ENCODE data around the gene ESYT2. TPM values are rescaled to one million over a fixed set of nuclear protein-coding genes. Genes with fewer than 3 reads are reported as not detected.

ESYT2 gene
- total and polyA plus RNA-seq, 9 of the 15 experiments (the other 6 are each of a cell fraction or from before 2014, with no cell fraction given), result 5.8 to 86.9 (median 64.7) TPM

DNA sequence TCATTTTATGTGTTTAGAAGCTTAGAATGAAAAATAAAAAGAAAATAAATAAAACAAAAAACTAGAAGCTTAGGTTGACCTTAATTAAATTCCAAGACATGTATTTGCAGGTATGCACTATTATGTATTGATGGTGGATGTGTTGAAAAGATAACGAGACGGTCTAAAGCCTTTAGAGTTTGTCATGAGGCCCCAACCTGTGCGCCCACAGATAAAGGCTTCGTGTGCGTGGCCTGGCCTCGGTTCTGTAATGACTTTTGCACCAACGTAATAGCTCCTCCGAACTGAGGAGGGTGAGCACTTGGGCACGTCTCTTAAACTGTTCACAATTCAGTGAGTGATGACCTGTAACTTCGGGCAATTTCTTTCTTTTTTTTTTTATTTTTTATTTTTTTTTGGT is 81.0 kb downstream of the ESYT2 start (continued):
- TF ChIP-seq RERE (CRISPR knock-in tag; IDR thresholded peaks at IDR 0.05; ENCODE audit: borderline replicate concordance), result no peak
- TF ChIP-seq CBFA2T3 (IDR thresholded peaks at IDR 0.05), result peak; percentile 73
- TF ChIP-seq TAL1 (IDR thresholded peaks at IDR 0.05), result peak; percentile 29; the same call in 1 of the 2 replicates
- TF ChIP-seq FOXJ3 (CRISPR knock-in tag; IDR thresholded peaks at IDR 0.05), result no peak
- TF ChIP-seq TCF3 (CRISPR knock-in tag; IDR thresholded peaks at IDR 0.05), result peak; percentile 63
- TF ChIP-seq ZNF408 (CRISPR knock-in tag; IDR thresholded peaks at IDR 0.05; ENCODE audit: low read depth), result no peak

GRCh38 chr7:158747408-158747807 is 81.9 kb downstream of the ESYT2 start:
- ATAC-seq, result no peak

More at GRCh38 chr7:158747408-158747807, 81.9 kb downstream of the ESYT2 start:
- BruUV-seq (replicated peaks), result no TSS peak
- H3K27me3 ChIP-seq (ENCODE audit: control insufficient read depth in 2 of 2, insufficient read depth in 2 of 2, low read length in 2 of 2), result no peaks in the 10 kb centered on the region
- peaks cover 0 to 4% of the 10 kb centered on the region in 2 experiments; a peak in 3 of 5 replicates for H3K4me1 ChIP-seq (replicated peaks in 1 of 2; ENCODE audit: control insufficient read depth in 2 of 2, insufficient read depth in 2 of 2, low read length in 2 of 2)
- DNase-seq (ENCODE audit: extremely low read depth in 1 of 4, low spot score in 3 of 4) (no peak), FAIRE-seq (no peak)
- POLR2A ChIA-PET, result no interaction called here
- H3K79me2 ChIP-seq (ENCODE audit: control insufficient read depth, insufficient read depth, low read length), result no peaks in the 10 kb centered on the region
- H2AFZ ChIP-seq (ENCODE audit: low read depth, low read length), result no peak overlapping the region
- H4K20me1 ChIP-seq (replicated peaks; ENCODE audit: control insufficient read depth, insufficient read depth, low read length), result no peaks in the 10 kb centered on the region
- in situ Hi-C loops (cut with MboI) (no loop called here), intact Hi-C loops (cut with micrococcal nuclease) (no loop called here)
- no peaks in the 10 kb centered on the region for H3K9me3 ChIP-seq (replicated peaks; ENCODE audit: control insufficient read depth, insufficient read depth, low read depth, low read length)
- CTCF ChIA-PET (ENCODE audit: low intra/inter-chr PET ratio), result no interaction called here
- TF ChIP-seq ZNF121 (CRISPR knock-in tag; conservative IDR thresholded peaks at IDR 0.05), result no peak
- no peak for TF ChIP-seq XRCC5 (IDR thresholded peaks at IDR 0.05; ENCODE audit: low read depth, low read length)
- no peak for TF ChIP-seq ESRRB (CRISPR knock-in tag; IDR thresholded peaks at IDR 0.05; ENCODE audit: borderline replicate concordance)
- no peak for TF ChIP-seq DNMT1 (IDR thresholded peaks at IDR 0.05)
- no peak for TF ChIP-seq CXXC5 (CRISPR knock-in tag; IDR thresholded peaks at IDR 0.05)
- TF ChIP-seq, protein P1, sequence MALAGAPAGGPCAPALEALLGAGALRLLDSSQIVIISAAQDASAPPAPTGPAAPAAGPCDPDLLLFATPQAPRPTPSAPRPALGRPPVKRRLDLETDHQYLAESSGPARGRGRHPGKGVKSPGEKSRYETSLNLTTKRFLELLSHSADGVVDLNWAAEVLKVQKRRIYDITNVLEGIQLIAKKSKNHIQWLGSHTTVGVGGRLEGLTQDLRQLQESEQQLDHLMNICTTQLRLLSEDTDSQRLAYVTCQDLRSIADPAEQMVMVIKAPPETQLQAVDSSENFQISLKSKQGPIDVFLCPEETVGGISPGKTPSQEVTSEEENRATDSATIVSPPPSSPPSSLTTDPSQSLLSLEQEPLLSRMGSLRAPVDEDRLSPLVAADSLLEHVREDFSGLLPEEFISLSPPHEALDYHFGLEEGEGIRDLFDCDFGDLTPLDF (CRISPR knock-in tag; IDR thresholded peaks at IDR 0.05), result no peak
- no peak for TF ChIP-seq CSDE1 (IDR thresholded peaks at IDR 0.05)
- TF ChIP-seq FOXP1 (CRISPR knock-in tag; IDR thresholded peaks at IDR 0.05), result no peak
- no peak for TF ChIP-seq ZNF197 (CRISPR knock-in tag; IDR thresholded peaks at IDR 0.05; ENCODE audit: low read depth)
- no peak for TF ChIP-seq POLR2A (conservative IDR thresholded peaks at IDR 0.05)
- no peak for TF ChIP-seq ILF3 (IDR thresholded peaks at IDR 0.05; ENCODE audit: borderline replicate concordance)
- H3K4me2 ChIP-seq (ENCODE audit: insufficient read depth, low read length), result no peak overlapping the region
- peaks cover 71% of the 10 kb centered on the region for H3K36me3 ChIP-seq (ENCODE audit: control insufficient read depth, insufficient read depth, low read length)
- H3K4me3 ChIP-seq, result no peak overlapping the region
- H3K9ac ChIP-seq (ENCODE audit: insufficient read depth in 1 of 2, low read depth in 2 of 2, low read length in 2 of 2), result no peak overlapping the region
- H3K27ac ChIP-seq (ENCODE audit: extremely low read depth, low read depth, low read length), result no peak overlapping the region
- 88% methylated on average over 10 of the region's 10 CpGs for WGBS (ENCODE audit: insufficient coverage, low coverage, missing lambda C conversion rate)
- no peaks in the 10 kb centered on the region for H3K9me1 ChIP-seq (ENCODE audit: control insufficient read depth, insufficient read depth, low read length)

Measured in K562 (cell line).